ENCODE data around the gene CACNA2D2.
A peak's percentile ranks its signal among the peaks of the same experiment; 100 is the strongest.

CACNA2D2 gene

DNA sequence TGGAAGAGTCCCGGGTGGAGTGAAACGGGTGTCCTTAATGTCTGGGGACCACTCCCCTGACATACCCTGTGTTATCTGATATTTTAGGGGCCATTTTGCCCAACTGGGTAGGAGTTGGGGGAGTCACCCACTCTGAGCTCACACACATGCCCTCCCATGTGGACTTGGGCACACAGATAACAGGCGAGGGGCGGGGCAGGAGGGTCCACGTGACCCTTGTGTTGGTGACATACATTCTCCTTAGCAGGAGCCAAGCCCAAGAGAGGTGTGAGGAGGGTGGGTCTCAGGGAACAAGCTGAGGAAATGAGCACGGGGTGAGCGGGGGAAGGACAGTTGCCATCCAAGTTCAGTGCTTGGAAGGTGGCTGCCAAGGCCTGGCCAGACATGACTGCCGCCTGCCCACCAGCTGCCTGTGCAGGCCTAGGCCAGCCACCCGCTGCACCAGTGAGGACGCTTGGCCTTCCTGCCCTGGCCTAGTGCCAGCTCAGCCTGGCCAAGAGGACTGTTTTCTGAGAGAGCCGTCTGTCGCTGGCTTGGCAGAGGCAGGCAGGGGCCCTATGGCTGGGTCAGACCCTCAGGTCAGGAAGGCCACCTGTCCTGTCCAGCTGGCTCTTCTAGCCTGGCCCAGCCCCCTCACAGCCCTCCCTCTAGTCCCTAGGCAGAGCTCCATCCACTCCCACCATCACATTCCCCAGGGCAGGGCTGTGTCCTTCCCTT is 112.8 kb downstream of the CACNA2D2 start:
- peak; percentile 57 to 84 for DNase-seq

DNA sequence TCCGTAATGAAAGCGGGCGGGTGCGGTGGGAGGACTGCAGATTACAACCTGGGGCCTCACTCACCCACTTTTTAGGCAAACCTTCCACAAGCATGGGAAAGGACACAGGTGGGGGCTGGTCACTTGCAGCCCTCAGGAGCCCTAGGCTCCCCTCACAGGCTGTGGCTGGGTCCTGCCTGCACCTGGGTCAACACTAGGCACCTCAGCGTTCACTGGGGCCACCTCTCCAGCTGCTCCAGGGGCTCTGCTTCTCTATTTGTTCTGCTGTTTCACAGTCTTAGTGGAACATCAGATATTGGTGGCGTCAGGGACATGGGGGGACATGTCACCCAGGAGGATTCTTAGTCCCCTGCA is 114.0 kb downstream of the CACNA2D2 start:
- no peak for DNase-seq

DNA sequence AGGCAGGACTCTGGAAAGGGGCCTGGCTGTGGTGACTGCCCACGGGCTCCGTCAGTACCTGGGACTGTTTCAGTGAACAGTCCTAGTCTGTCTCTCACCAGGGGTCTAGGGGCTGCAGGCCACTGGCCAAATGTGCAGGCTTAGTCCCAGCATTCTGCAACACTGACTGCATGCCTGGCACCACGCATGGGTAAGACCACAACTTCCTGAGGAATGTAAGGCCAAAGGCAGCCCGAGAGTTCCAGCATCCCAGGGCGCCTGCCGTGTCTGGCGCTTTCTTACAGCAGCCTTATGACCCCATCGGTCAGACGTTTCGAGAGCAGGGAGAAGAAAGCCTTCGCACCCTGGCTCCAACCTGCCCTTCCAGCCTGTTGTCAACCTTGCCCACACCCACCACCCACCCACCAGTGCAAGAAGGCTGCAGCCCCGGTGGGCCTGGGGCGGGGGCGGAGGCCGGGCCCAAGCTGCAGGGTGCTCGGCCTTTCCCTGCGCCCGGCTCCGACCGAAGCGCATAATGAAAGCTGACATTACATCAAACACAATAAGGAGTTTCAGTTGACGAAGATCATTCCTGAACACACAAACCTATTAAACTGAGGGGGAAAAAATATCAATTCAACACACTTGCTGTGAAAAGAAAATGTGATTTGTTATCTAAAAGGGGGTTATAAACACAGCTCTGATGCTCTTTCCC is 114.6 kb downstream of the CACNA2D2 start:
- DNase-seq, result no peak

DNA sequence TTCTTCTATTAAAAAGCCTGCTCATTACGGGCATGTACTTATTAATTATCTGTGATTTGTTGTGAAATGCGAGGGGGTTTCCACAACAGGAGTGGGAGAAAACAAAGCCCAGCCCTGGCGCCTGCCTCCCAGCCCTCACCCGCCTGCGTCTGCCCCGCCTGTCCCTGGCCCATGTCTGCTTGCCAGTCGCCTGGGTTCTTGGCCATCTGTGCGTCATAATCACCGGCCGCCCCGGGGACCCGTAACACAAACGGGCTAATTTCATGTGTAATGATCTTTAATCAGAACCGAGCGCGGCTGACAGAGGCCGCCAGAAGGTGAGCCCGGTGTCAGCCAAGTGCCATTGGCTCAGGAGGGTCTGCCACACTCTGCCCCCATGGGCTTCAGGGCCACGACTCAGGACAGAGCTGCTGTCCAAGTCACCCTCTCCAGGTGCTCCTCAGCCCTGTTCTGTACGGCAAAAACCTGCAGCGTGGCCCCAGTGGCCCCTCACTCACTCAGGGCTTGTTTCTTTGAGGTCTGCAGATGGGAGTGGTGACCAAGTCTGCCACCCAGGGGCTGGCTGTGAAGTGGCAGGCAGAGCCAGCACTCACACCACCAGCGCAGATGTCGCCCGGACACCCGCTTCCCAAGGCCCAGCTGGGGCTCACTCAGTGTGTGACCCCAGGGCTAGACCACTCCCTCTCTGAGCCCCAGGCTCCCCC is 115.3 kb downstream of the CACNA2D2 start:
- DNase-seq, result peak; percentile 68 to 81

DNA sequence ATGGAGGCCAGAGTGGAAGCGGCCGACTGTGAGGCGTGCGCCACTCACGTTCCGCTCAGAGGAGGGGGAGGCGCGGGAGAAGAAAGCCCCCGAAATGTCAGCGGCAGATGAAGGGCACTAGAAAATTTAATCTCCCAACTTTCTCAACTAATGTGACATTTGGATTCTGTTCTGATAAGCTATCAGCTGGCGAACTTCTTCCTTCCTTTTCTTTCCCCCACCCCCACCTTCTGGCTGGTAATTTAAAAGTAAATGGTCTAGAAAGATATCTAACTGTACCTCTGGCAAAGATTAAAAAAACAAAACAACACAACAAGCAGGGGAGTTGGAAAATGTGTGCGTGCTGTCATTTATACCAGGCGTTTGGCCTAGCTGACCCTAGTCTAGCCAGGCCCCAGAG is 117.7 kb downstream of the CACNA2D2 start:
- DNase-seq, result peak in 1 of 2 experiments; percentile 15

DNA sequence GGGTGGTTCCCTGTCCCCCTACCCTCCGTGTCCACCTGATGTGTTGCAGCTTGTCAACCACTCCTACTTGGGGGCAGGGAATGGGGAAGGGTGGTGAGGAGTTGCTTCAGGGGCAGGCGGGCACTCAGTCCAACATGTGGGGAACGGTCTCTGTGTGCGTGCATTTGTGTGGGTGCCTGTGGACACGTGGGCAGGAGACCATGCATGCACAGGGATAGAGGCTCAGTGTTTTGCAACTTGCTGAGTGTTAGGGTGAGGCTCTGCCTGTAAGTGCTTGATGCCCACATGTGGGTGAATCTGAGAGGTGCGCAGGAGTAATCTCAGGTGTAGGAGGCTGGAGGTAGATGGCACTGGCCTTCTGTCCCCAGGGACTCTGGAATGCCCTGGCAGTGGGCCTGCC is 119.7 kb downstream of the CACNA2D2 start:
- no peak for DNase-seq

DNA sequence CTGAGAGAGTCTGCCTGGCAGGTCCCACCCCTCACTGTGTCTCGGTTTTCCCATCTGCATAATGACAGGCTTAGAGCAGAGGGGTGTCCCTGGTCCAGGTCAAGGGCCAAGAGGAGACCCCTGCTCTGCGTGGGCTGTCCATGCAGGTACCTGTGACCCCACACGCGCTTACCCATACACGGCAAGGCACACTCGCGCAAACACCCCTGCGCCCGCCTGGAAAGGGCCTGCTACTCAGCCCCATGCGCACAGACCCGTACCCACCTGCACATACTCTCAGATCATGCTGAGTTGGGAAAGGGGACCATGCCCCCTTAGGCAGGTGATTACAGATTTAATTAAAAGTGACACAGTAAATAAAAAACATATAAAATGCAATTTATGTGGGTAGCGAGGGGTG is 120.7 kb downstream of the CACNA2D2 start:
- DNase-seq, result no peak

DNA sequence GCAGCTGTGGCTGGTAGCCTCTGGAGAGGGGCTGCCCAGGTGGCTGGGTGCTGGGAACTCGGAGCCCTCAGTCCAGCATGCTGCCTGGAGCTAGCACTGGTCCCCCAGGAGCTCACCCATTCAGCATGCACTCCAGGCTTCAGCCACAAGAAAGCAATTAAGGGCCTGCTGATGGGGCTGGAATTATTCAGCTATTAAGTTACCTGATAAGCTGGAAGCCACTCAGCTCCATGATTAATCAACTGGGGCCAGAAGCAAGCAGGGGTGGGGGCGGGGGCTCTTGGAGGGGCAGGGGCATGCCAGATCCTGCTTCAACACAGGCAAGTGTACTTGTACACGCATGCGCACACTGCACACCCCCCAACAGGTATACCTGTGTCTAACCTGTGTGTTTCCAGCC is 122.1 kb downstream of the CACNA2D2 start:
- peak; percentile 57 to 79 for DNase-seq

DNA sequence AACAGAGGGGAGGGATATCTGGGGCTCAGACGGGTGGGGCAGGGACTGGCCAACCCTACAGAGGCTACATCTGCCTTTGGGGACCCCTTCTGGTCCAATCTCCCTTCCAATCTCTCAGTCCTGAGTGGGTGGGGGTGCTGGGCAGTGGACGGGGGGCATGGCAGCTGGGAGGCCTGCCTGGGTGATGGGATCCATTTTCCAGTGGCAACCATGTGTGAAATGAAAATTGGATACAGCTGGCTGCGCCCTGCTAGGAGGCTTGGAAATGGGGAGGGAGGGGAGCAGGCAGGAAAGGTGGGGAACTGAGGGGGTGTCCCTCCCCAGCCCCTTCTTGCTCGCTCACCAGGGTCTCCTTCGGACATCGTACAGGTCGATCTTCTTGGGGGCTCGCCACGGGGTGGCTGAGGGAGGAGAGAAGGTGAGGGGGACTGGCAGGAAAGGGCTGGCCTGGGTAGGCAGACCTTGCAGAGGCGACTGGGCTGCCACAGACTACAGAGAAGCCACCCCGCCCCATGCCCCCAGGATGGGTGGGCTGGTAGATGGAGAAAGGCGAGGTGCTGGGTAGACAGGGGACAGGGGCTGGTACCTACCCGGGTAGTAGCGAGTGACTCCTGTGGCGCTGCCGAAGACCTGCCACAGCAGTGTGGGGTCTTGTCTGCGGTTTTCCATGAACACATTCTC is 122.9 kb downstream of the CACNA2D2 start:
- DNase-seq, result no peak

DNA sequence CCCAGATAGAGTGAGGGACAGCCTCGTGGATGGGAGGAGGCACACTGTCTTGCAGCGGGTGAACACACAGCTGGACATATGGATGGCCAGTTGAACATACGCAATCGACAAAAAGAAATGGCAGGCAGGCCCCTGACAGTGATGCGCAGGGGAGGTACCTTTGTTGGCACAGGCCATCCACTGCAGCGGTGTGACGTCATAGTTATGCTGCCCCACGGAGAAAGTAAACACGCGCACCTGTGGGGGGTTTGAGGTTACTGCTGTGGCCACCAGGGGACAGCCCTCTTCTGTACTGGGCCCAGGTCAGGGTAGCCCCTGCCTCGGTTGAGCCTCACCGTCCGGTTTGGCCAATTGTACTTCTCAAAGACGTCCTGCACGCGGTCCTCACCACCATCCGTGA is 124.7 kb downstream of the CACNA2D2 start:
- DNase-seq, result no peak

DNA sequence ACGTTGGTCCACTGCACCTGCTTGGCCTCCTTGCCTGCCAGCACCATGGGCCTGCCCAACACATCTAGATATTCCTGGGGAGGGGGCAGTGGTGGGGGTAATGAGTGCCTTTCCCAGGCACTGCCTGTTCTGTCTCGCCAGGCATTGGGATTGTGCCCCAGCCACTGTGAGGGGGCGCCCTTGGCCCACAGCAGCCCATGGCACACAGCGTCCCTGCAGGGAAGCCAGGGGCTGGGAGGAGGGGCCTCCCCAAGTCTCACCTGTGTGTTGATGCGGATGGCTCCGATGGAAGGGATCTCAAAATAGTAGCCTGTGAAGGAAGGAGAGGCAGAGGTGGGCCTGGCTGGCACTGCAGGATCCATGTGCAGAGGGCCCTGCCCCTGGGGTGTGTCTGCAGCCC is 125.4 kb downstream of the CACNA2D2 start:
- DNase-seq, result no peak

DNA sequence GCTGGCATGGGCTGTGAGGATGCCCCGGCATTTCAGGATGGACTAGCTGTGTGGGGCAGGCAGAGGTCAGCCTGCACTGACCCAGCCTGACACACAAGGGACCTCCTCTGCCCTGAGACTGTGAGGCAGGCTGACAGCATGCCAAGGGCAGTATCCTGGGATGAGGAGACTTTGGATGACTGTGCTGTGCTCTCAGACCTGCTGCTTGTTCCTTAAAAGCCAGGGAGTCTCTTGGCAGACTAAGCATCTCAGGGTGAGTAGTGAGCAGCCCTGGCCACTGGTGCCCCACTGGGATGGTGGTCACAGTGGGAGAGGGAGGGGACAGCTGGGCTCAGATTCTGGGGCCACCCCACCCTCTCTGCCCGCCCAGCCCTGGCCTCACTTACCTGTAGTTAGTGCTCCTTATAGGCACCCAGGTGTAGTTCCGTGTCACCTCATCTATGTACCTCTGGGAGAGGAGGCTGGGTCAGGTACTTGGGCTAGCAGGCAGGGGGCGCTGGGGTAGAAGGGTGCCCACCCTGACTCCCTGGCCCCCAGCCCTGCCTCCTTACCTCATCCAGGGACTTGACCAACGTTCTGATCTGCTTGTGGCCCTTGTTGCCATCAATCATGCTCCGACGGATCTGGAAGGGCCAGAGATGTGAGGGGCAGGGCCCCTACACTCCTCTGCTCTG is 128.0 kb downstream of the CACNA2D2 start:
- no peak for DNase-seq

DNA sequence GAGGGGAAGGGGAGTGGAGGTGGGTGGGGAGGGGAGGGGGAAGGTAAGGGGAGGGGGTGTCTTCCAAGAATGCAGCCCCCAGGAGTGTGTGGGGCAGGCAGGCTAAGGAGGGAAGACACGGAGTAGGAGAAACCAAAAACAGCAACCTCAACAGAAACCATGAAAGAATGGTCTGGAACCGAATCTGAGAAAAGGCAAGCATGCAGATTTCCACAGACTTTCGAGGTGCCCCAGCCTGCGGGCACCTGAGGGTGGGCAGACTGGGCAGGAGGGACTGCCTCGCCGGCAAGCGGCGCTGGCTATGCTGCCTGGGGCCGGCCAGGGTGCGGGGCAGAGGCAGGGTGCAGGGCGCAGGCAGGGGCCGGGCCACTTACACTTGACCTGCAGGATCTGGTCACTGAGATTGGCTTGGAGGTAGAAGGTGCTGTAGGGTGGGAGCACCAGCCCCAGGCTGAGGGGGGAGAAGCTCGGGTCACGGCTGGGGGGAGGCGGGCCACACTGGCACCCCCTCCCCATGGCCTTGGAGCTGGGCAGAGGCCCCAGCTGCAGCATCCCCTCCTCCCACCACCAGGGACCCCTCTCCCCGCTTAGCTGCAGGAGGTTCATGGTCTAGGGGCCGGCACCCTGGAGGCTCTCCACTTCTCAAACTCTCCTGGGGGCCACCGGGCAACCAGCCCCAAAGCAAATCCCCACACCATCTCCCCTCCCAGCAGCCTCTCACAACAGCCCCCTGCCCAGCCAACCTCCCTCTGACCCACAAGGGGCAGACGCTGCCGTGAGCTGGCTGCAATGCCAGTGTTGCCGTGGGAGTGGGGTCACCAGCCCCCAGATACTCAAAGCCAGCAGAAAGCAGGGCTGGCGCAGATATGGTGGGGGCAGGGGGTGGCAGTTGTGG is 128.8 kb downstream of the CACNA2D2 start:
- no peak for DNase-seq

DNA sequence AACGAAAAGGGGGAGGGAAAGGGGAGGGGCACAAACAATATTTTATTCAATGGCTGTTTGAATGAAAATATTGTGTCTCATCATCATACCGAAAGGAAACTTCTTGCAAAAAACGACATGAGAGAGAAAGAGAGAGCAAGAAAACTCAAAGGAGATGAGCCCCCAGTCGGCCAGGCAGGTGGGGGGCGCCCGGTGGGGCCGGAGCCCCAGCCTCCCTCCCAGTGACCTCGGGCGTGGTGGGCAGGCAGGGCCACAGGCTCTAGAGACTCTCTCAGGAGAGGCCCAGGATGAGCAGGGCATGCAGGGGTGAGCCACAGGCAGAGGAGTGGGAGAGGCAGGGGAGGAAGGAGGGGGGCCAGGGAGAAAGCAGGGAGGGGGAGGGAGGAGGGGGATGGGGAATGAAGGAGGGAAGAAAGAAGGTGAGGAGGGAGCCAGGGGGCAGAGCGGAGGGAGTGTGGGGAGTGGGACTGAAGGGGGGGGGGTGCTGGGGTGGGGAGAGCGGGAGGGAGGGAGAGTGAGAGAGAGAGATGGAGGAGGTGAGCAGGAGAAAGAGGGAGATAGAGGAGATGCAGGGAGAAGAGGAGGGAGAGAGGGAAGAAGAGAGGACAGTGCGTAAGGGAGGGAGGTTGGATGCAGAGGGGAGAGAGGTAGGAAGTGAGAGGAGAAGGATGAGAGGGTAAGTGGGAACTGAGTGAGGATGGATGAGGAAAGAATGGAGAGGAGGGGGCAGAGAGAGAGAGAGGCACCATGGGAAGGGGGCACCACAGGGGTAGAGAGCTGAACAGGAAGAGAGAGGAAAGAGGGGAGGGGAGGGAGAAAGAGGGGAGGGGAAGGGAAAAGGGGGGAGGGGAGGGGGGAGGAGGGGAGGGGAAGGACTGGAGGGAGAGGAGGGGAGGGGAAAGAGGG is 130.0 kb downstream of the CACNA2D2 start:
- no peak for DNase-seq

DNA sequence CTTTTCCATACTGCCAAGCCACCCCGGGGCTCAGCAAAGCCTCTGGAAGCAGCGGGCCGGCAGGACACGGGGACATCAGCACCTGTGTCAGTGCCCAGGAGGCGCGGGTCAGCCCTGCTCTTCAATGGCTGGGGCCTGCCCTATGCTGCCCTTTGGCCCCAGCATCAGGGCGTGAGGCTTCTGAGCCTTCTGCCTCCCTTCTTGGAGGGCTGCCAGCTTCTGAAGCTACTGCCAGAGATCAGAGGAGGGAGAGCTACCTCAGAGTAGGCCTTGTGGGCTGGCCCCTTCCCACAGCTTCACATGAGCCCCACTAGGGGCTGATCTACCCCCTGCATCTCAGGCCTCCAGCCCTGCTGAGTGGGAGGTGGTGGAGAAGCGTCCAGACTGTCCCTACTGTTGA is 131.1 kb downstream of the CACNA2D2 start:
- DNase-seq, result peak in 1 of 2 experiments; percentile 19

DNA sequence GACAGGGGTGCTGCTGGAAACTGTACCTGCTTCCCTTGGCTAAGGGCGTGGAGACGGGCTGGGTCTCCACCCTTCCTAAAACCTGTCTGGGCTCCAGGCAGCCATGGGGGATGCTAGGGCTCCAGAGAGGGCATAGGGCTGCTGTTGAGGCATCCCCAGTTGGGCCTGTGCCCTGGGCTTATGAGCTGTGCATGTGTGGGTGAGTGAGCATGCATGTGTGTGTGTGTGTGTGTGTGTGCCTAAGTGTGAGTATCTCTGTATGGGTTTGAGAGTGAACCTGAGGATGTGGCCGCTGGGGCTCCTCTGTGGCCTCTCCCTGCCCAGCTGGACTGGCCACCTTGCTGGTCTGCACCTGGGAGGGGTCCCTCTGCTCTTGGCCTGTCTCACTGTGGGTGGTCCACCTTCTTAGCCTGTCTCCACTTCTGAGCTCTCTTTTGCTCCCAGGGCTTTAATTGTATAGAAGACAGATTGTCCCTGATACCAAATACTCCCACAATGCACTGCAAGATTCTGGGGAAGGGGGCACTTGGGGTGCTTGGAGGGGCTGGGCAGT is 132.2 kb downstream of the CACNA2D2 start:
- no peak for DNase-seq

DNA sequence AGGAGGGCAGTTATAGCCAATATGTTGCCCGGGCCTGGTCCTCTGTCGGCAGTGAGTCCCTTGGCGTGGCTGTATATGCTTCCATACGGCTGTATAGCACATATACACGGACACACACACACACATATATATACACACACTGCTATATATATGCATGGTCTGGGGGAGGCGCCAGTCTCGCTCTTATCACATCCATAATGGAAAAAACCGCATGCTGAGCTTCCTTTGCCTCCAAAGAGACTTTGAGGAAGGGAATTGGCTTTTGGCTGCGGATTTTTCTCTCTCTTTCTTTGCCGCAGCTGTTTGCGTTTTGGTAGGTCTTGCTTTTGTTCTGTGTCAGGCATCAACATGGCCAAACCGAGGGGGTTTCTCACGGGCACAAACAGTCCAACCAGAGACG is 132.8 kb downstream of the CACNA2D2 start:
- peak; percentile 14 to 53 for DNase-seq

DNA sequence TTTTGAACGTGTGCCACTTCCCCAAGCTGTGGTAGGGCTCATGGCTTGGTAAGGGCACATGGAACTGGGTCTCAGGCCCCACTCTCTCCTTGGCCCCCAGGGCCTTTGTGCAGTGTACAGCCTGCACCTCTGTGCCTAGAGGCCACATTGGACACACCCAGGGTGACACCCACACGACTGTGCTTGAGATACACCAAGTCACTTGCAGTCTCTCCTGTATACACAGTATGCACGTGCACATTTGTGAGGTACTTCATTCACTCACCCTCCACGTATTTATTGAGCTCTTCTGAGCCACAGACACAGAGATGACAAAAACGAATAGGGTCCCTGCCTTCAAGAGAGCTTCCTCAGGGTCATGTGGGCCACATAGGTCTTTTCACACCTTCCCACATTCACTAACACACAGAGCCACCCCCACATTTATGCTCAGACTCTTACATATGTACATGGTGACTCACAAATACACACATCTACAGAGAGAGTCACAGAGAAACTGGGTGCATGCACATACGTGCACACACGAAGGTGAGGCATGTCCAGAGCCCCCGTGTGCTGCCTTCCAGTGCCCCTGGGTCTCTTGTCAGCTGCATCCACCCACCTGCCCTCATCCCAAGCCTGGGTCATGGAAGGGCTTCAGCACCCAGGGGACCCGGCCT is 134.3 kb downstream of the CACNA2D2 start:
- no peak for DNase-seq

DNA sequence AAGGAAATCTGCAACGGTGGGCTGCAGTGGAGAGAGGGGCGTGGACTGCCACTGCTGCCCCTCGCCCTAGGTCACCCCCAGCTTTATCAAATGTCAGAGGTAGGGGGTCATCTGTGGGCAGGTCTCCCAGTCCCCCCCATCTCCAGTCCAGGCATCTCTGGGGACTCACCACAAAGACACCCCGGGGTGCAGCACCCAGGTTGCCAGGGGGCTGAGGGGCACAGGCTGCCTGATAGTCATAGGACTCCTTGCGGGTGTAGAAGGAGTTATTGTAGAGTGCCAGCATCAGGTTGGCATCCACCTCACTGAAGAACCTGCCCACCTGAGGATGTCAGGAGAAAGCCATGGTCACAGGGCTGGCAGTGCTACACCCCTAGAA is 137.6 kb downstream of the CACNA2D2 start:
- DNase-seq, result no peak

All from NCI-H524 (cell line).